ENCODE data around the gene NFATC4. TPM values are rescaled to one million over a fixed set of nuclear protein-coding genes. Genes with fewer than 3 reads are reported as not detected.
"Not testable (repeated sequence)": the region's sequence is repeated elsewhere in the genome, so short reads cannot be mapped to it uniquely, and the experiment has no call there.

Gene NFATC4
- total and polyA plus RNA-seq, 3 donors from 2014 or later = 40.9 to 83.6 (median 53.5) TPM

DNA sequence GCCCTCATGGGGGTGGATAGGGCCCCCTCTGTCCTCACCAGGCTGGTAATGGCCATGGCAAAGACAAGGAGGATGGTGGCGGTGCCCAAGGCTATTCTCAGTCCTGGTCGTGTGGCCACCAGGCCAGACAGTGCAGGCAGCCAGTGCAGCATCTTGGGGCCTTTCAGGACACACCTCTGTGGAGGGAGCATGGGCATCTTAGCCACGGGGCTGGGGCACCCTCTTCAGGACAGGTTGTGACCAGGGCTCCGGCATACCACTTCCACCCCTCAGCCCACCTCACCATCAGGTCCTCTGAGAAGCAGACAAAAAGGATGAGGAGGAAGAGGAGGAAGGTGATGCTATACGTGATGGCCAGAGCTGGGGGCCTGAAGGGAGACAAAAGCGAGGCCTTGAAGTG is 44.0 kb upstream of the NFATC4 start:
- 78 to 88% methylated on average over 4 to 6 of the region's 6 CpGs for WGBS, 2 donors
- Histone ChIP-seq H3K36me3 (ENCODE audit: low read depth, missing control alignments) (no peaks in the 10 kb centered on the region), H3K4me1 (no peaks in the 10 kb centered on the region), H3K9me3 (no peaks in the 10 kb centered on the region), H3K4me3 (no peak overlapping the region), H3K27me3 (no peaks in the 10 kb centered on the region), H3K27ac (no peak overlapping the region)
- intact Hi-C loops (cut with DNase I; ENCODE audit: low total_unique reads) = no loop called here
- no peak for DNase-seq
- TF ChIP-seq, protein P1, sequence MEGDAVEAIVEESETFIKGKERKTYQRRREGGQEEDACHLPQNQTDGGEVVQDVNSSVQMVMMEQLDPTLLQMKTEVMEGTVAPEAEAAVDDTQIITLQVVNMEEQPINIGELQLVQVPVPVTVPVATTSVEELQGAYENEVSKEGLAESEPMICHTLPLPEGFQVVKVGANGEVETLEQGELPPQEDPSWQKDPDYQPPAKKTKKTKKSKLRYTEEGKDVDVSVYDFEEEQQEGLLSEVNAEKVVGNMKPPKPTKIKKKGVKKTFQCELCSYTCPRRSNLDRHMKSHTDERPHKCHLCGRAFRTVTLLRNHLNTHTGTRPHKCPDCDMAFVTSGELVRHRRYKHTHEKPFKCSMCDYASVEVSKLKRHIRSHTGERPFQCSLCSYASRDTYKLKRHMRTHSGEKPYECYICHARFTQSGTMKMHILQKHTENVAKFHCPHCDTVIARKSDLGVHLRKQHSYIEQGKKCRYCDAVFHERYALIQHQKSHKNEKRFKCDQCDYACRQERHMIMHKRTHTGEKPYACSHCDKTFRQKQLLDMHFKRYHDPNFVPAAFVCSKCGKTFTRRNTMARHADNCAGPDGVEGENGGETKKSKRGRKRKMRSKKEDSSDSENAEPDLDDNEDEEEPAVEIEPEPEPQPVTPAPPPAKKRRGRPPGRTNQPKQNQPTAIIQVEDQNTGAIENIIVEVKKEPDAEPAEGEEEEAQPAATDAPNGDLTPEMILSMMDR (IDR thresholded peaks at IDR 0.05) = no peak
- TF ChIP-seq POLR2A (IDR thresholded peaks at IDR 0.05) = no peak

- WGBS, 2 donors = 87 to 95% methylated on average over 5 of the region's 5 CpGs
- intact Hi-C loops (cut with DNase I; ENCODE audit: low total_unique reads) = no loop called here
Measured at GRCh38 chr14:24325041-24325530, 42.9 kb upstream of the NFATC4 start.

DNA sequence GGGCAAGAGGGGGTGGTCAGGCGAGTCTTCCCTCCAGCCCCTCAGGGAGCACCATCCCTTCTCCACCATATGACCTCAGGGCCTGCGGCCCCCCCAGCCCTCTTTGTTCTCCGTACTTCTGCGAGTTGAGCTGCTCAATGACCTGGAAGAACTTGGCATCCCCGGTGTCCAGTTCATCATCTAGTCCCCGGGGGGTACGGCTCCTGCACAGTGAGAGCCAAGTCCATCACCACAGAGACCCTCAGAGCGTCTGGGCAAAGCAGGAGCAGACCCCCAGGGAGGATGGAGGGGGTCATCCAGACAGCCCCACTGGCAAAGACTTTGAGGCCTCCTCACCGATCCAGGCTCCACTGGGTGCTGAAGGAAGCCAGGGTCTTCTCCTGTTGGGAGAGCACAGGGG is 42.0 kb upstream of the NFATC4 start:
- H3K27ac ChIP-seq = no peak overlapping the region
- no peaks in the 10 kb centered on the region for H3K27me3 ChIP-seq
- intact Hi-C loops (cut with DNase I; ENCODE audit: low total_unique reads) = no loop called here
- no peak for DNase-seq
- no peaks in the 10 kb centered on the region for H3K36me3 ChIP-seq (ENCODE audit: low read depth, missing control alignments)
- TF ChIP-seq POLR2A (IDR thresholded peaks at IDR 0.05) = no peak
- TF ChIP-seq, protein P1 (IDR thresholded peaks at IDR 0.05) = no peak
- no peak overlapping the region for H3K4me3 ChIP-seq
- no peaks in the 10 kb centered on the region for H3K9me3 ChIP-seq
- no peaks in the 10 kb centered on the region for H3K4me1 ChIP-seq
- 86 to 92% methylated on average over 9 of the region's 9 CpGs for WGBS, 2 donors

More at GRCh38 chr14:24325041-24325530, 42.9 kb upstream of the NFATC4 start:
- DNase-seq = no peak
- Histone ChIP-seq H3K27me3 (no peaks in the 10 kb centered on the region), H3K4me3 (no peak overlapping the region), H3K27ac (no peak overlapping the region), H3K9me3 (no peaks in the 10 kb centered on the region), H3K36me3 (ENCODE audit: low read depth, missing control alignments) (no peaks in the 10 kb centered on the region), H3K4me1 (no peaks in the 10 kb centered on the region)
- TF ChIP-seq POLR2A (IDR thresholded peaks at IDR 0.05) = no peak
- TF ChIP-seq, protein P1 (IDR thresholded peaks at IDR 0.05) = no peak

- no peak for TF ChIP-seq POLR2A (IDR thresholded peaks at IDR 0.05)
- TF ChIP-seq, protein P1 (IDR thresholded peaks at IDR 0.05) = no peak
- H3K27ac ChIP-seq = no peak overlapping the region
- no peaks in the 10 kb centered on the region for H3K27me3 ChIP-seq
- WGBS, 2 donors = 75 to 80% methylated on average over 1 to 2 of the region's 2 CpGs
- peaks cover 2% of the 10 kb centered on the region for H3K4me1 ChIP-seq
- H3K36me3 ChIP-seq (ENCODE audit: low read depth, missing control alignments) = no peaks in the 10 kb centered on the region
- H3K4me3 ChIP-seq = no peak overlapping the region
- intact Hi-C loops (cut with DNase I; ENCODE audit: low total_unique reads) = no loop called here
- no peaks in the 10 kb centered on the region for H3K9me3 ChIP-seq
- no peak for DNase-seq
Measured at GRCh38 chr14:24327303-24327702, 40.7 kb upstream of the NFATC4 start.

DNA sequence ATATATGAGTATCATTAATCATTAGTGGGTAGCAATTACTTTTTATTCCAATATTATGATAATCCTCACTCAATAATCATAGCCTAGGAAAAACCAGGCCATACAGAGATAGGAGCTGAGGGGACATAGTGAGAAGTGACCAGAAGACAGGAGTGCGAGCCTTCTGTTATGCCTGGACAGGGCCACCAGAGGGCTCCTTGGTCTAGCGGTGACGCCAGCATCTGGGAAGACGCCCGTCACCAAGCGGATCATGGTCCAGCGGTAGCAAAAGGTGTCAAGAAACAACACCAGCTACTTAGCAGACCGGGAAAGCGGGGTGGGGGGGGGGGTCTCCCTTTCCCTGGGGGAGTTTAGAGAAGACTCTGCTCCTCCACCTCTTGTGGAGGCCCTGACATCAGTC is 40.1 kb upstream of the NFATC4 start:
- TF ChIP-seq, protein P1 (IDR thresholded peaks at IDR 0.05) = peak; percentile 55 to 78 (median 62)
- peak; percentile 77 for DNase-seq
- H3K27ac ChIP-seq = not testable (repeated sequence)

More for the DNA sequence above, 40.1 kb upstream of the NFATC4 start:
- H3K9me3 ChIP-seq; H3K27me3 ChIP-seq; H3K36me3 ChIP-seq (ENCODE audit: low read depth, missing control alignments); H3K4me1 ChIP-seq; H3K4me3 ChIP-seq; intact Hi-C loops (cut with DNase I; ENCODE audit: low total_unique reads): not testable (repeated sequence)
- 20 to 46% methylated on average over 7 to 9 of the region's 9 CpGs for WGBS, 2 donors

Data from testis (tissue), 3 donors.